ENCODE measurements around the gene ROS1.

ROS1 gene

DNA sequence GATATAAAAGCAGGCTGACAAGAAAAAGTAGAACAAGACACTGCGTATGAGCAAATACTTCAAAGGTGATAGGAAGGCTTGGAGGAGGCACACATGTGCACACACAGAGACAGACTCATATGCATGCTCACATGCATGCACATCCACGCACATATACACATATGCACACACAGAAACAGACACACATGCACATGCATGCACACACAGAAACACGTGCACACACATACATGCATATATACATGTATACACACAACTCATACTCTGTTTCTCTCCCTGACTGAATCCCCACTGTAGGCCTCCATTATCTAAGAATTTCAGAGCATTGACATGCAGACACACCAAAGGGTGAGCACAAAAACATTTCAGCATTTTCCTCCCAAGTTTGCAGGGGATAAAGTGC, 116.7 kb downstream of the ROS1 start:
- TF ChIP-seq EZH2phosphoT487 (IDR thresholded peaks at IDR 0.05; ENCODE audit: low read depth) = no peak
- TF ChIP-seq, protein P1, sequence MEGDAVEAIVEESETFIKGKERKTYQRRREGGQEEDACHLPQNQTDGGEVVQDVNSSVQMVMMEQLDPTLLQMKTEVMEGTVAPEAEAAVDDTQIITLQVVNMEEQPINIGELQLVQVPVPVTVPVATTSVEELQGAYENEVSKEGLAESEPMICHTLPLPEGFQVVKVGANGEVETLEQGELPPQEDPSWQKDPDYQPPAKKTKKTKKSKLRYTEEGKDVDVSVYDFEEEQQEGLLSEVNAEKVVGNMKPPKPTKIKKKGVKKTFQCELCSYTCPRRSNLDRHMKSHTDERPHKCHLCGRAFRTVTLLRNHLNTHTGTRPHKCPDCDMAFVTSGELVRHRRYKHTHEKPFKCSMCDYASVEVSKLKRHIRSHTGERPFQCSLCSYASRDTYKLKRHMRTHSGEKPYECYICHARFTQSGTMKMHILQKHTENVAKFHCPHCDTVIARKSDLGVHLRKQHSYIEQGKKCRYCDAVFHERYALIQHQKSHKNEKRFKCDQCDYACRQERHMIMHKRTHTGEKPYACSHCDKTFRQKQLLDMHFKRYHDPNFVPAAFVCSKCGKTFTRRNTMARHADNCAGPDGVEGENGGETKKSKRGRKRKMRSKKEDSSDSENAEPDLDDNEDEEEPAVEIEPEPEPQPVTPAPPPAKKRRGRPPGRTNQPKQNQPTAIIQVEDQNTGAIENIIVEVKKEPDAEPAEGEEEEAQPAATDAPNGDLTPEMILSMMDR (IDR thresholded peaks at IDR 0.05; ENCODE audit: low read depth, low read length) = no peak
- no peaks in the 10 kb centered on the region for H3K27me3 ChIP-seq (ENCODE audit: low read depth, low read length)
- no peaks in the 10 kb centered on the region for H3K4me1 ChIP-seq (ENCODE audit: low read length)
- no peaks in the 10 kb centered on the region for H3K79me2 ChIP-seq (ENCODE audit: low read length)
- H3K9me3 ChIP-seq (ENCODE audit: insufficient read depth, low read length) = no peaks in the 10 kb centered on the region
- H3K36me3 ChIP-seq (replicated peaks; ENCODE audit: low read depth, low read length) = no peaks in the 10 kb centered on the region
- H4K20me1 ChIP-seq (ENCODE audit: insufficient read depth, low read length) = no peaks in the 10 kb centered on the region
- H3K27ac ChIP-seq (ENCODE audit: low read length) = no peak overlapping the region
- no peak overlapping the region for H2AFZ ChIP-seq (ENCODE audit: low read depth, low read length)
- no peak overlapping the region for H3K4me2 ChIP-seq (ENCODE audit: low read length)
- no peak overlapping the region for H3K9ac ChIP-seq (ENCODE audit: low read length)
- no peak overlapping the region for H3K4me3 ChIP-seq (ENCODE audit: low read length)

DNA sequence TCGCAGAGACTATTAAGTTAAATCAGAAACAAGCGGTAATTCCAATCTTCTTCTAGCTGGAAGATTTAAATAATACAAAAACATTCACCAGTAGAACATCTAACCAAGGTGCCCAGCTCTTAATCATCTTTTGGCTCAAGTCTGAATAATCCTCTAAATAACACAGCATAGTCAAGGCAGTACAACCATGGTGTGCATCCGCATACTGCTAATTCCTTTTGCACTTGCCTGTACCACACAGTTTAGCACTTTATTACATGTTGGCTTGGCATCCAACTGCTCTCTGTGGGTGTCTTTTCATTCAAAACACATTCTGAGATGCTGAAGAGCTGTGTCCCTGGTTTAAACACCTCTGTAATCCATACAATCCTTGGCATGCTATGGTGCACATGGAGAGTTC, 118.1 kb downstream of the ROS1 start:
- Histone ChIP-seq H3K4me3 (ENCODE audit: low read length) (no peak overlapping the region), H2AFZ (ENCODE audit: low read depth, low read length) (no peak overlapping the region), H3K4me1 (ENCODE audit: low read length) (no peaks in the 10 kb centered on the region), H3K27me3 (ENCODE audit: low read depth, low read length) (no peaks in the 10 kb centered on the region), H3K9ac (ENCODE audit: low read length) (no peak overlapping the region), H3K4me2 (ENCODE audit: low read length) (no peak overlapping the region), H3K9me3 (ENCODE audit: insufficient read depth, low read length) (no peaks in the 10 kb centered on the region), H3K27ac (ENCODE audit: low read length) (no peak overlapping the region), H3K79me2 (ENCODE audit: low read length) (no peaks in the 10 kb centered on the region), H3K36me3 (replicated peaks; ENCODE audit: low read depth, low read length) (no peaks in the 10 kb centered on the region), H4K20me1 (ENCODE audit: insufficient read depth, low read length) (no peaks in the 10 kb centered on the region)
- TF ChIP-seq EZH2phosphoT487 (IDR thresholded peaks at IDR 0.05; ENCODE audit: low read depth) = no peak
- TF ChIP-seq, protein P1 (IDR thresholded peaks at IDR 0.05; ENCODE audit: low read depth, low read length) = no peak

DNA sequence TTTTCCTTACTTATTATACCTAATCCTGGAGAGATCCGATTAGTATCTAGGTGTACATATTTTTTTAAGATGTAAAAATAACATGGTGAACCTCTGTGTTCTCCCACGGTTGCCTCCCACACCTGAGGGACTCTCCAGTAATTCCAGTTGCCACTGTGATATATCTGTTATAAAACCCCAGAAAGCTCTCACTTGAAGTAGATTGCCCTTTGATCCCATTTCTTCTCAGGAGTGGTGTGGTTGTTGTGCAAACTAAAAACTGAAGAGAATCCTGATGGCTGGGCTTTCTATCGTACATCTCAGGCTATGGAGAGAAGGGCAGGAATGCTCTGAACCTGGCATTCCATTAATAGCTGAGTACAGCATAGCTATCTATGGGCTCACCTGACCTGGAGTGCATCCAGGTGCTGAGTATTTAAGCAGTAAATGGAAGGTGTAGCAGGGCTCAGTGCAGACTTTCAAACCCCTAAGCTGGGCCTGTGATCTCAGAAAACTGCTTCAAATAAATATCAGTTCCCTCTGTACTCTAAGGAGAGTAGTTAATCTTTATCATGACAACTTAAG, 119.4 kb downstream of the ROS1 start:
- Histone ChIP-seq H3K9ac (ENCODE audit: low read length) (no peak overlapping the region), H3K4me3 (ENCODE audit: low read length) (no peak overlapping the region), H2AFZ (ENCODE audit: low read depth, low read length) (no peak overlapping the region), H3K36me3 (replicated peaks; ENCODE audit: low read depth, low read length) (no peaks in the 10 kb centered on the region), H3K27ac (ENCODE audit: low read length) (no peak overlapping the region), H4K20me1 (ENCODE audit: insufficient read depth, low read length) (no peaks in the 10 kb centered on the region), H3K79me2 (ENCODE audit: low read length) (no peaks in the 10 kb centered on the region), H3K27me3 (ENCODE audit: low read depth, low read length) (no peaks in the 10 kb centered on the region), H3K9me3 (ENCODE audit: insufficient read depth, low read length) (no peaks in the 10 kb centered on the region), H3K4me2 (ENCODE audit: low read length) (no peak overlapping the region), H3K4me1 (ENCODE audit: low read length) (no peaks in the 10 kb centered on the region)
- TF ChIP-seq, protein P1 (IDR thresholded peaks at IDR 0.05; ENCODE audit: low read depth, low read length) = no peak
- no peak for TF ChIP-seq EZH2phosphoT487 (IDR thresholded peaks at IDR 0.05; ENCODE audit: low read depth)

DNA sequence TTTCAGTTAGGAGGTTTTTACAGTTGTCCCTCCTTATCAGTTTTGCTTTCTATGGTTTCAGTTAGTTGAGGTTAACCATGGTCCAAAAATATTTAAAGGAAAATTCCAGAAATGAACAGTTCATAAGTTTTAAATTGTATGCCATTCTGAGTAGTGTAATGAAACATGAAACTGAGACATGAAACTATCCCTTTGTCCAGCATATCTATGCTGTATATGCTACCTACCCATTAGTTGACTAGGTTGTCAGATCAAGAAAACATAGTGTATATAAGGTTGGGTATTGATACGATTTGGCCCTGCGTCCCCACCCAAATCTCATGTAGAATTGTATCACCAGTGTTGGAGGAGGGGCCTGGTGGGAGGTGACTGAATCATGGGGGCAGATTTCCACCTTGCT, 121.3 kb downstream of the ROS1 start:
- Histone ChIP-seq H4K20me1 (ENCODE audit: insufficient read depth, low read length) (no peaks in the 10 kb centered on the region), H3K4me1 (ENCODE audit: low read length) (no peaks in the 10 kb centered on the region), H3K27me3 (ENCODE audit: low read depth, low read length) (no peaks in the 10 kb centered on the region), H3K79me2 (ENCODE audit: low read length) (no peaks in the 10 kb centered on the region), H3K9me3 (ENCODE audit: insufficient read depth, low read length) (no peaks in the 10 kb centered on the region), H3K9ac (ENCODE audit: low read length) (no peak overlapping the region), H3K4me2 (ENCODE audit: low read length) (no peak overlapping the region), H2AFZ (ENCODE audit: low read depth, low read length) (no peak overlapping the region), H3K4me3 (ENCODE audit: low read length) (no peak overlapping the region), H3K36me3 (replicated peaks; ENCODE audit: low read depth, low read length) (no peaks in the 10 kb centered on the region), H3K27ac (ENCODE audit: low read length) (no peak overlapping the region)
- no peak for TF ChIP-seq EZH2phosphoT487 (IDR thresholded peaks at IDR 0.05; ENCODE audit: low read depth)
- TF ChIP-seq, protein P1 (IDR thresholded peaks at IDR 0.05; ENCODE audit: low read depth, low read length) = no peak

Data from OCI-LY3 (cell line).